Sigmoid colon (tissue), 7 donors: ENCODE results near the gene TBX20. TPM values are rescaled to one million over a fixed set of nuclear protein-coding genes. Genes with fewer than 3 reads are reported as not detected.

Source experiments
- DNase-seq: peaks from one replicate; pipeline ENCODE4 v3.0.0-alpha.2; 2019
- H3K27ac ChIP-seq, 4 donors: fragments of 200-600 bp; sonication (generic); one replicate each; pipeline ENCODE4 v1.5.1; 2016 to 2019; ENCODE audit warnings: mild to moderate bottlenecking in 1 of 4
- H3K27me3 ChIP-seq, 3 donors: fragments of 200-600 bp; sonication (generic); one replicate each; pipeline ENCODE4 v1.5.1; 2019; ENCODE audit warnings: mild to moderate bottlenecking in 1 of 3
- H3K36me3 ChIP-seq, 4 donors: fragments of 200-600 bp; sonication (generic); one replicate each; pipeline ENCODE4 v1.5.1; 2016 to 2019
- H3K4me1 ChIP-seq, 4 donors: fragments of 200-600 bp; sonication (generic); one replicate each; pipeline ENCODE4 v1.5.1; 2017 to 2019
- H3K4me3 ChIP-seq, 4 donors: fragments of 200-600 bp; sonication (generic); one replicate each; pipeline ENCODE4 v1.5.1; 2017 to 2019; ENCODE audit warnings: mild to moderate bottlenecking in 2 of 4, moderate library complexity in 1 of 4
- H3K9me3 ChIP-seq, 4 donors: fragments of 200-600 bp in 3 of 4; sonication (generic) in 3 of 4; one replicate each; pipeline versions ENCODE4 v1.5.1 to v1.6.1; 2013 to 2019
- CTCF ChIP-seq, 4 experiments: fragments of 450-650 bp in 3 of 4; fragments of 200-600 bp in 1 of 4; IDR thresholded peaks; one replicate each; pipeline ENCODE4 v1.5.1; 2016 to 2019; ENCODE audit warnings: antibody characterized with exemption in 4 of 4, mild to moderate bottlenecking in 3 of 4, moderate library complexity in 2 of 4
- EP300 ChIP-seq, 4 donors: sonication (generic); formaldehyde crosslinking; IDR thresholded peaks; one replicate each; pipeline ENCODE4 v1.6.1; 2017; ENCODE audit warnings: antibody characterized with exemption in 4 of 4
- POLR2A ChIP-seq, 2 donors: fragments of 450-650 bp; IDR thresholded peaks; one replicate each; pipeline ENCODE4 v1.6.1; 2016; ENCODE audit warnings: antibody characterized with exemption in 2 of 2, mild to moderate bottlenecking in 2 of 2, moderate library complexity in 2 of 2
- POLR2AphosphoS5 ChIP-seq, 4 donors: sonication (generic); formaldehyde crosslinking; IDR thresholded peaks; one replicate each; pipeline ENCODE4 v1.6.1; 2017; ENCODE audit warnings: antibody characterized with exemption in 4 of 4
- WGBS, 2 donors: extraction: QIAGEN DNeasy Blood & Tissue Kit; methylation state at CpG; one replicate each; pipeline ENCODE4 v1.1.7; 2013; 5-methylcytosine and 5-hydroxymethylcytosine counted together
- intact Hi-C: fragments of 100-400 bp; cut with DNase I; formaldehyde crosslinking; loops from one replicate; pipeline ENCODE4 v1.15.1; 2023
- polyA plus RNA-seq, 3 donors: library from polyadenylated mRNA; stranded (reverse); fragments of 200-250 nt; gene quantifications; one replicate each; pipeline ENCODE4 v1.2.3, GENCODE V29; 2013
- total RNA-seq, 4 donors: library from RNA; depleted of rRNA; stranded (reverse); fragments of >200 nt; gene quantifications; one replicate each; pipeline ENCODE4 v1.1.0, GENCODE V29; 2016
- donor health status: healthy with polysubstance abuse.
- donor health status: Bipolar disorder and iron deficiency.
- donor health status: healthy.

Gene TBX20
- total and polyA plus RNA-seq, 7 donors: 0.04 TPM; not detected in 6

DNA sequence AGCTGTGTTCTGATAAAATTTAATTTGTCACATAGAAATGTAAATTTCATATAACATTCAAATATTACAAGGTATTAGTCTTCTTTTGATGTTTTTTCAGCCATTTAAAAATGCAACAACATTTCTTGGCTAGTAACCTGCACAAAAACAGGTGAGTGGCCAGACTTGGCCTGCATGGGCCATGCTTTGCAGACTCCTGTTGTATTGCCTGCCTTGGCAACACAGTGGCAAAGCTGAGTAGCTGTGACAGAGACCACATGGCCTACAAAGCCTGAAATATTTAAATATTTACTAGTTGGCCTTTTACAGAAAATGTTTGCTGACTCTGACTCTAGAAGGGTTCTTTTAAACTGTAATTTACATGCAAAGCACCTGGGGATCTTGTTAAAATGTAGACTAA, 13.5 kb upstream of the TBX20 start:
- Histone ChIP-seq H3K27ac (no peak overlapping the region), H3K4me3 (no peak overlapping the region), H3K9me3 (no peaks in the 10 kb centered on the region), H3K36me3 (no peaks in the 10 kb centered on the region), H3K27me3 (peaks cover 0 to 15% (median 0%) of the 10 kb centered on the region in 3 donors), H3K4me1 (peaks cover 0 to 11% (median 0%) of the 10 kb centered on the region in 4 donors)
- no peak for DNase-seq
- TF ChIP-seq POLR2AphosphoS5 (IDR thresholded peaks at IDR 0.05) (peak in 2 of 4 donors; percentile 14 to 41), EP300 (IDR thresholded peaks at IDR 0.05) (no peak)
- intact Hi-C loops: no loop called here

GRCh38 chr7:35263396-35263795, 9.5 kb upstream of the TBX20 start:
- Histone ChIP-seq H3K4me1 (peaks cover 0 to 17% (median 2%) of the 10 kb centered on the region in 4 donors), H3K4me3 (no peak overlapping the region), H3K36me3 (no peaks in the 10 kb centered on the region), H3K9me3 (no peaks in the 10 kb centered on the region), H3K27ac (no peak overlapping the region), H3K27me3 (peaks cover 15 to 55% (median 36%) of the 10 kb centered on the region in 3 donors)
- TF ChIP-seq CTCF (IDR thresholded peaks at IDR 0.05) (no peak), POLR2AphosphoS5 (IDR thresholded peaks at IDR 0.05) (no peak), POLR2A (IDR thresholded peaks at IDR 0.05) (no peak), EP300 (IDR thresholded peaks at IDR 0.05) (no peak)
- intact Hi-C loops: no loop called here
- DNase-seq: no peak
- 31 to 35% methylated on average over 2 of the region's 2 CpGs for WGBS, 2 donors

- DNase-seq: peak; percentile 62
- intact Hi-C loops: no loop called here
- Histone ChIP-seq H3K36me3 (no peaks in the 10 kb centered on the region), H3K4me1 (peaks cover 0 to 21% (median 14%) of the 10 kb centered on the region in 4 donors), H3K27ac (no peak overlapping the region), H3K27me3 (peaks cover 30 to 73% (median 53%) of the 10 kb centered on the region in 3 donors), H3K4me3 (no peak overlapping the region), H3K9me3 (no peaks in the 10 kb centered on the region)
- 5 to 19% methylated on average over 56 of the region's 56 CpGs for WGBS, 2 donors
- TF ChIP-seq POLR2A (IDR thresholded peaks at IDR 0.05): no peak
- no peak for TF ChIP-seq POLR2AphosphoS5 (IDR thresholded peaks at IDR 0.05)
- no peak for TF ChIP-seq EP300 (IDR thresholded peaks at IDR 0.05)
Measured at GRCh38 chr7:35261476-35262285, 7.8 kb upstream of the TBX20 start.

DNA sequence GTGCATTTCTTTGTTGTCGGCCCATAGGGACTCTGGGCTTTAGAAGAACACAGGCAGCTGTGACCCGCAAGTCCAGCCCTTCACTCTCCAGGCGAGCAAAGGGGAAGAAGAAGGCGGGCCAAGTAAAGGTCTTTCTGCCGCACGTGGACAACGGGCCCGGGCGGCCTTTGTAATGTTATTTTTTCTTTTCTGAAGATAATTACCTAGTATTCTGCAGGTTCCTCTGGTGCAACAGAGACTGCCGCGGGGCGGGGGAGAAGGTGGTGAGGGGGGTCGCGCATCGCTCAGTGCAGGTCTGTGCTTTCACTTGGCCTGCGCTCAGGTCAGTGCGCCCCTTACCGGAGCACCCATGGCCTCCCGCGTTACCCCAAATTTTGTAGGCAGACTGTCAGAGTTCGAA, 7.1 kb upstream of the TBX20 start:
- 7 to 10% methylated on average over 21 of the region's 21 CpGs for WGBS, 2 donors
- Histone ChIP-seq H3K4me3 (no peak overlapping the region), H3K9me3 (no peaks in the 10 kb centered on the region), H3K27ac (no peak overlapping the region), H3K36me3 (no peaks in the 10 kb centered on the region), H3K27me3 (peaks cover 35 to 79% (median 59%) of the 10 kb centered on the region in 3 donors), H3K4me1 (peaks cover 0 to 20% (median 14%) of the 10 kb centered on the region in 4 donors)
- intact Hi-C loops: no loop called here
- DNase-seq: no peak
- TF ChIP-seq CTCF (IDR thresholded peaks at IDR 0.05): no peak
- TF ChIP-seq POLR2A (IDR thresholded peaks at IDR 0.05): no peak
- no peak for TF ChIP-seq POLR2AphosphoS5 (IDR thresholded peaks at IDR 0.05)
- no peak for TF ChIP-seq EP300 (IDR thresholded peaks at IDR 0.05)

DNA sequence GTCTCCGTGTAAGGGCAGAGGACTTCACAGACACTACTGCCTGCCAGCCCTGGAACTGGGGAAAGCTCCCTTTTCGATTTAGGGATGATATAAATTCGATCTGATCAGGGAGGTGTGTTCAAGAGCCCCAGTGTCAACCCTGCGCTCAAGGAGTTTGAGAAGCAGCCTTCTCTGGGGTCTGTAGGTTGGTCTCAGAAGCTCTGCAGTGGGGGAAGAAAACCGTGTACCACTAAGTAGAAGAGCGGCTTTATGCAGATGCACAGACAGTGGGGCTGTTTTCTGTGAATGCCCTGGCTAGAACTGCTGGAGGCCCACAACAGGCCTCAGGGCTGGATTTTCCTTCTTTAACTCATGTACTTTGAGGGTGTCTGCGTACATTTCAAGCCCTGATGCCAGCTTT, 6.3 kb upstream of the TBX20 start:
- TF ChIP-seq POLR2AphosphoS5 (IDR thresholded peaks at IDR 0.05) (no peak), CTCF (IDR thresholded peaks at IDR 0.05) (no peak), EP300 (IDR thresholded peaks at IDR 0.05) (no peak), POLR2A (IDR thresholded peaks at IDR 0.05) (no peak)
- Histone ChIP-seq H3K9me3 (no peaks in the 10 kb centered on the region), H3K27me3 (peaks cover 42 to 87% (median 67%) of the 10 kb centered on the region in 3 donors), H3K4me3 (no peak overlapping the region), H3K27ac (no peak overlapping the region), H3K36me3 (no peaks in the 10 kb centered on the region), H3K4me1 (peaks cover 0 to 20% (median 14%) of the 10 kb centered on the region in 4 donors)
- DNase-seq: no peak
- intact Hi-C loops: no loop called here
- WGBS, 2 donors: 30 to 33% methylated on average over 7 of the region's 7 CpGs
